GM06990 (cell line): ENCODE data around the gene ANKH.

Experiments used
- DNase-seq: peaks from one replicate; pipeline ENCODE4 v3.0.0-alpha.2; 2011; ENCODE audit not compliant: insufficient read length; ENCODE audit errors: extremely low read depth
- H3K27me3 ChIP-seq: replicated peaks from 2 replicates; pipeline ENCODE4 v1.6.0; 2011; ENCODE audit warnings: low read length; ENCODE audit not compliant: control insufficient read depth, insufficient read depth
- H3K36me3 ChIP-seq: 2 replicates; pipeline ENCODE4 v1.5.1; 2011; ENCODE audit warnings: low read length; ENCODE audit not compliant: control insufficient read depth, insufficient read depth
- H3K4me3 ChIP-seq: replicated peaks from 2 replicates; pipeline ENCODE4 v1.5.1; 2011; ENCODE audit warnings: low read depth, mild to moderate bottlenecking, control low read depth, low read length
- TF ChIP-seq, protein P1 (sequence below): IDR thresholded peaks from 2 replicates; pipeline ENCODE4 v1.5.1; 2011; ENCODE audit warnings: low read length, control low read depth, mild to moderate bottlenecking, inconsistent platforms; ENCODE audit not compliant: insufficient read depth, poor library complexity, severe bottlenecking

Gene ANKH

DNA sequence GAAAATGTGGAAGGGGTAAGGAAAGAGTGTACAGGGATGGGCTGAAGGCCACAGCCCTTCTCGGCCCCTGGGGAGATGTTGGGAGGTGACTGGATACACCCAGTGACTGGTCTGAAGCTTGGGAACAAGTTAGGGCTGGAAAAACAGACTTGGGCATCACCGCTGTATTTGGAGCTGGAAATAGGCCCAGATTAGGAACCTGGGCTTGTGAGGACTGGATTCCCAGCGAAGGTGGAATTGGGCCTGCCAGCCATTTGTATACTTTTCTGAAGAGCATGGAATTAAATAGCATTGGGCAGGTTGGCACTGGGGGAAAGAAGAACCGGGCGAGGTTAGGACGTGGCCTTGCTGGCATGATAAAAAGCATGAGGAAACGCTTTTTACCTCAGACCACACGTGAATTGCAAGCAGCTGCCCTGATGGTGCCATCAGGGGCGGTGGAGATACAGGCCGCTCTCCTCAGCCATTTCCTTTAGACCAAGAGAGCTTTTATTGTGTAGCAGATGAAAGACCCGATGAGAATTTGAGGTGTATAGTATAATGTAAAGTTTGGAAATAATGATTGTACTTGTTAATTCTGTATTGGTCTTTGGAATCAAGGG is 169.2 kb downstream of the ANKH start:
- Histone ChIP-seq H3K4me3 (no peak overlapping the region), H3K36me3 (peaks cover 40% of the 10 kb centered on the region), H3K27me3 (no peaks in the 10 kb centered on the region)
- TF ChIP-seq, protein P1, sequence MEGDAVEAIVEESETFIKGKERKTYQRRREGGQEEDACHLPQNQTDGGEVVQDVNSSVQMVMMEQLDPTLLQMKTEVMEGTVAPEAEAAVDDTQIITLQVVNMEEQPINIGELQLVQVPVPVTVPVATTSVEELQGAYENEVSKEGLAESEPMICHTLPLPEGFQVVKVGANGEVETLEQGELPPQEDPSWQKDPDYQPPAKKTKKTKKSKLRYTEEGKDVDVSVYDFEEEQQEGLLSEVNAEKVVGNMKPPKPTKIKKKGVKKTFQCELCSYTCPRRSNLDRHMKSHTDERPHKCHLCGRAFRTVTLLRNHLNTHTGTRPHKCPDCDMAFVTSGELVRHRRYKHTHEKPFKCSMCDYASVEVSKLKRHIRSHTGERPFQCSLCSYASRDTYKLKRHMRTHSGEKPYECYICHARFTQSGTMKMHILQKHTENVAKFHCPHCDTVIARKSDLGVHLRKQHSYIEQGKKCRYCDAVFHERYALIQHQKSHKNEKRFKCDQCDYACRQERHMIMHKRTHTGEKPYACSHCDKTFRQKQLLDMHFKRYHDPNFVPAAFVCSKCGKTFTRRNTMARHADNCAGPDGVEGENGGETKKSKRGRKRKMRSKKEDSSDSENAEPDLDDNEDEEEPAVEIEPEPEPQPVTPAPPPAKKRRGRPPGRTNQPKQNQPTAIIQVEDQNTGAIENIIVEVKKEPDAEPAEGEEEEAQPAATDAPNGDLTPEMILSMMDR: no peak
- no peak for DNase-seq

DNA sequence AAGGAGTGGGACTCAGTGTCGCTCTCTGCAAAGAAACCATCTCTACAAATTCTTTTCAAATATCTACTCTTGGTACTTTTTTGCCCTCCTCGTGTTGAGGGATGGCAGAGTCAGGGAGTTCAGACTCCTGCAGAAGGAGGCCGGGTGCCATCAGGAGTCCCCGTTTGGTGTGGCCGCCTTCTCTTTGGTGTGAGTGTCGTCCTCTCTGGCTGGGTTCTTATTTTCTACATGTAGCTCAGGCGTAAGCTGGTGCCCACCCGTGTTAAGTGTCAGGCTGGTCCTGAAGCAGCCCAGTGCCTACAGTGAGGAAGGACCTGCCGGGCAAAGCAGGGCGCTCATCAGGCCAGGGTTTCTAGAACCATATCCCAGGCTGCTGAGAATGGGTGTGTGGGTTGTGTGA is 170.0 kb downstream of the ANKH start:
- no peak for DNase-seq
- peaks cover 40% of the 10 kb centered on the region for H3K36me3 ChIP-seq
- TF ChIP-seq, protein P1: no peak
- no peaks in the 10 kb centered on the region for H3K27me3 ChIP-seq
- no peak overlapping the region for H3K4me3 ChIP-seq

DNA sequence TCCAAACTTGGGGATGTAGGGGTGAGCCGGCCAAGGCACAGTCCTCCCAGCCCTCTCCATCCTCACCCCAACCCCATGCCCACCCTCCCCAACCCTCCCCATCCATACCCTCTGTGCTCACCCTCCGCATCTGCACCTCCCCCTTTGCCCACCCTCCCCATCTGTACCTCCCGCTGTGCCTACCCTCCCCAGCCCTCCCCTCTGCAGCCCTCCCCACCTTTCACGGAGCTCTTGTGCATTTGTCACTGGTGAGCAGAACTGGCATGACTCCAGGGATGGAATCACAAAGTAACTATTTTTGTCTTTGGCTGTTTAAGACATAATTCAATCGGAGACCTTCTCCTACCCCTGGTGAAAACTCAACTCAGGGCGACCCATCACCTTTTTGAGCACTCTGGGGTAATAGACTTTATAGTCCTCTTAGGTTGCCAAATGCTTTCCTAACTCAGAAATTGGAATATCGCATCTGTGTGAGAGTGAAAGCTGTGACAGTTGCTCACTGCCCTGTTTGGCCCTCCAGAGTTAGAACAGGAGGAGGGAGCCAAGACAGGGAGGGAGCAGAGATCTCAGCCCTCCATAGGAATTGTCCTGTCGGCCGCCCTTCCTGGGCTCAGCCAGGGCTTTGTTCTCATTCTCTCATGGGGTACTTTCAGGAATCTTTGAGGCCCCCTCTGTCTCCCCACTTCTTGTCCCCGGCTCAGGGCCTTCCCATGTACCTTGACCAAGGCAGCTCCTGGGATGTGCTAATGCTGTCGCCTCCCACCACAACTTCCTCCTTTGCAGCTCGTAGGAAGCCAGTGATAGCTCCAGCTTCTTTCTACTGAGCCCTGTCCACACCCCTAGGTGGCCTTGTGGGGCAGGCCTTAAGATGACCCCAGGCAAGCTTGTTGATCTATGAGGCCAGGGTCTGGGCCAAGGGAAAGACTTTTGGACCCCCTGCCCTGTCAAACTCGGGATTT is 170.8 kb downstream of the ANKH start:
- no peak for DNase-seq
- Histone ChIP-seq H3K27me3 (no peaks in the 10 kb centered on the region), H3K36me3 (peaks cover 40% of the 10 kb centered on the region), H3K4me3 (no peak overlapping the region)
- TF ChIP-seq, protein P1: no peak

DNA sequence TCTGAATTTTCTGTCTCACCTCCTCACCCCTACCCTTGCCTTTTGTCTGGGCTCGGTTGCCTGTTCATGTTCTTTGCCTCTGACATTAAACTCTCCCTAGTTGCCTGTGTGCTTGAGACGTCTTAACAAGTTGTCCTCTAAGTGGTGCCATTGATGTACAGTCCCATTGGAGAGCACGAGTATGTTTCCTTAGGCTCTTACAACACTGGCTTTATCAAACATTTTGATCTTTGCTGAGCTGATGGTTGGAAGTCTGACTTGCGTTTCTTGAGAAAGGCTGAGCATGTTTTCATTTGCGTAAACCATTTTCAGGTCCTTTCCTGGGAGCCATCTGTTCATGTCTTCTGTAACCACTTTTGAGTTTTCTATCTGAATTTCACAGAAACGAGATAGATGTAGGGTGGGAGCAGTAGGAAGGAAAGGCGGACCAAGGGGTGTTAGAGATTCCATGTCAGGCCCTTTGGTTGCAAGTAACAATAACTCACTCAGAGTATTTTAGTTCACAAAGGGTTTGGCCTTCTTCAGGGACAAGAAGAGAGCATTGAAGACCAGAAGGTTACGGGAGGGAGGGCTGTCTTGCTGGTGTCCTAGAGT is 171.7 kb downstream of the ANKH start:
- no peaks in the 10 kb centered on the region for H3K27me3 ChIP-seq

DNA sequence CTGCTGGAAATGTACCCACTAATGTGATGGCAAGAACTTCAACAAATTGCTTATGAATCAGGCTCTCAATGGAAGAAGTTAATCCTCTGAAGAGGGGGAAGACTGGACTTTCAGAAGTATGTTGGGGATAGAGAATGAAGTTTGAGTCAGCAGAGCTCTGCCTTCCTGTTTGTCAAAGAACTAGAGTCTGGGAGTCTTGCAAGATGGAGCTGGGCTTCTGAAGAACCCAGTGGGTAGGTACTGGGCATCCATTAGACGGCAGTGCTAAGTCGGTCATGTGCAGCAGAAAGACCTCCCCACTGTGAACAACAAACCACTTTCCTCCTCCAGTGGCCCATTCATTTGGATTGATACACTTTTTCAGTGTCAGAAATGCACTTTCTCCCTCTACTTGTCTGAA is 172.4 kb downstream of the ANKH start:
- TF ChIP-seq, protein P1: no peak
- Histone ChIP-seq H3K36me3 (peaks cover 36% of the 10 kb centered on the region), H3K27me3 (no peaks in the 10 kb centered on the region), H3K4me3 (no peak overlapping the region)
- no peak for DNase-seq

More for the DNA sequence above, 171.7 kb downstream of the ANKH start:
- TF ChIP-seq, protein P1: no peak
- no peak for DNase-seq
- Histone ChIP-seq H3K4me3 (no peak overlapping the region), H3K36me3 (peaks cover 36% of the 10 kb centered on the region)
